Naive thymus-derived CD4-positive, alpha-beta T cell (primary cell): Measurements from ENCODE around the gene GPR26. TPM values are rescaled to one million over a fixed set of nuclear protein-coding genes. Genes with fewer than 3 reads are reported as not detected.

Source experiments
- ATAC-seq: fragments of 150-1000 bp; cut with Tn5 transposase; 2 replicates; pipeline ENCODE4 v1.10.0; 2021; ENCODE audit warnings: mild to moderate bottlenecking, moderate library complexity
- CTCF ChIA-PET: fragments of 350-600 bp; sonication (Branson Sonifier 250); formaldehyde crosslinking; loops from one replicate; lab custom pipeline; 2021; ENCODE audit warnings: antibody characterized with exemption; lab: Charles Lee
- POLR2A ChIA-PET: fragments of 350-600 bp; sonication (Branson Sonifier 250); formaldehyde crosslinking; loops from one replicate; lab custom pipeline; 2021; ENCODE audit warnings: antibody characterized with exemption, inconsistent platforms; lab: Charles Lee
- DNase-seq, 9 donors: peaks; one replicate each; pipeline versions ENCODE4 v3.0.0 to v3.0.0-alpha.2; 2020 to 2022; ENCODE audit warnings: mixed read lengths in 1 of 9
- H3K27ac ChIP-seq: one replicate; pipeline ENCODE4 v1.7.0; 2013; ENCODE audit warnings: mild to moderate bottlenecking, low read depth, low read length, moderate library complexity
- H3K27me3 ChIP-seq, 2 donors: one replicate each; pipeline ENCODE4 v1.7.0; 2013; ENCODE audit warnings: low read length in 2 of 2, mild to moderate bottlenecking in 2 of 2, moderate library complexity in 2 of 2; ENCODE audit not compliant: control insufficient read depth in 2 of 2, insufficient read depth in 2 of 2
- H3K36me3 ChIP-seq, 3 experiments: 1 replicate in 2 of 3; 2 replicates in 1 of 3; pipeline ENCODE4 v1.7.0; 2013; ENCODE audit warnings: low read length in 3 of 3, mild to moderate bottlenecking in 3 of 3, moderate library complexity in 1 of 3; ENCODE audit not compliant: insufficient read depth in 3 of 3, control insufficient read depth in 2 of 3
- H3K4me1 ChIP-seq, 2 donors: one replicate each; pipeline ENCODE4 v1.7.0; 2013; ENCODE audit warnings: low read length in 2 of 2, mild to moderate bottlenecking in 2 of 2, moderate library complexity in 1 of 2; ENCODE audit not compliant: control insufficient read depth in 2 of 2, insufficient read depth in 2 of 2
- H3K4me3 ChIP-seq: 2 replicates; pipeline ENCODE4 v1.7.0; 2013; ENCODE audit warnings: mild to moderate bottlenecking, low read length
- H3K9me3 ChIP-seq, 3 experiments: 1 replicate in 2 of 3; 2 replicates in 1 of 3; pipeline ENCODE4 v1.7.0; 2013; ENCODE audit warnings: low read length in 3 of 3; ENCODE audit not compliant: control insufficient read depth in 2 of 3
- H3K27ac Mint-ChIP-seq, 9 donors: one replicate each; pipeline ENCODE4 v1.8.0; 2020 to 2022; ENCODE audit warnings: mixed read lengths in 9 of 9, mild to moderate bottlenecking in 8 of 9, moderate library complexity in 5 of 9, inconsistent platforms in 2 of 9
- H3K27me3 Mint-ChIP-seq, 5 donors: one replicate each; pipeline ENCODE4 v1.8.0; 2021 to 2022; ENCODE audit warnings: mixed read lengths in 5 of 5, mild to moderate bottlenecking in 1 of 5
- H3K36me3 Mint-ChIP-seq, 5 donors: one replicate each; pipeline ENCODE4 v1.8.0; 2020 to 2022; ENCODE audit warnings: mixed read lengths in 5 of 5, mild to moderate bottlenecking in 3 of 5, inconsistent platforms in 1 of 5
- H3K4me1 Mint-ChIP-seq, 7 donors: one replicate each; pipeline ENCODE4 v1.8.0; 2020 to 2022; ENCODE audit warnings: mixed read lengths in 7 of 7, mild to moderate bottlenecking in 3 of 7, inconsistent platforms in 1 of 7
- H3K4me3 Mint-ChIP-seq, 10 donors: one replicate each; pipeline ENCODE4 v1.8.0; 2020 to 2022; ENCODE audit warnings: mild to moderate bottlenecking in 10 of 10, mixed read lengths in 10 of 10, moderate library complexity in 6 of 10, inconsistent platforms in 2 of 10
- H3K9me3 Mint-ChIP-seq, 11 donors: one replicate each; pipeline ENCODE4 v1.8.0; 2020 to 2022; ENCODE audit warnings: mixed read lengths in 11 of 11, mild to moderate bottlenecking in 4 of 11, inconsistent platforms in 1 of 11, moderate library complexity in 1 of 11
- intact Hi-C, 2 donors: fragments of 100-400 bp; cut with micrococcal nuclease; formaldehyde crosslinking; loops; one replicate each; pipeline ENCODE4 v1.15.1; 2023
- polyA plus RNA-seq, 2 donors: library from polyadenylated mRNA; unstranded; fragments of 300-500 nt; fragmentation: Illumina TruSeq; gene quantifications; one replicate each; pipeline ENCODE4 v1.2.3, GENCODE V29; 2021
- total RNA-seq, 6 experiments: library from RNA in 5 of 6; stranded (reverse) in 5 of 6; gene quantifications; 1 replicate in 5 of 6; 2 replicates in 1 of 6; pipeline ENCODE4 v1.2.3 and lab custom pipeline; 2021 to 2026

Gene GPR26
- total and polyA plus RNA-seq, 7 experiments from 2014 or later, result not detected

DNA sequence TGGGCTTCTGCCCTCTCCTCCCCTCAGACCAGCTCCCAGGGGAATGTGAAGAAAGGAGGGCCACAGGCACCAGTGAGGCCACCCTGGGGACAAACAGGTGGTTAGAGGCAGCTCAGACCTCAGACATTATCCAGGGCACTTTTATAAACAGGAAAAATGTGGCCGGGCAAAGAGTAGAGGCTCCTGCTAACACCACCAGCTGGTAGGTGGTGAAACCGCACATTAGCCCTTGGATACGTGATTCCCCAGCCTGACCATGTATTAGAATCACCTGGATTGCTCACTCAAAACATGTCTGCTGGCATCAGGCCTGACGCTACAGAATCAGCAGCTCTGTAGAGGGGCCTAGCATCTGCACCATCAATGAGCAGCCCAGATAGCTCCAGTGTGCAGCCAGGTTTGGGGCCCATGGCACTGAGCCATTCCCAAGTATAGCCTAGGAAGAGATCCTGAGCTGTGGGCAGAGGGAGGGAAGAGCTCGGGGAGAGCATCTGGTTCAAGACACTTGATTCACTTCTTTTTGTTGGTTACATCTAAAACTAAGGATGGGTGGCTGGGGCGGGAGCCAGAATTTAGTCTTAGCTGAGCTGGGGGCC is 37.1 kb downstream of the GPR26 start:
- Histone ChIP-seq H3K9me3 (no peaks in the 10 kb centered on the region), H3K4me1 (no peaks in the 10 kb centered on the region), H3K4me3 (no peak overlapping the region), H3K36me3 (no peaks in the 10 kb centered on the region), H3K27ac (no peak overlapping the region), H3K27me3 (no peaks in the 10 kb centered on the region)
- DNase-seq (no peak), ATAC-seq (no peak)
- intact Hi-C loops, result no loop called here
- peaks cover 0 to 35% (median 11%) of the 10 kb centered on the region in 5 donors for H3K27me3 Mint-ChIP-seq
- H3K9me3 Mint-ChIP-seq, result no peaks in the 10 kb centered on the region
- no peak overlapping the region for H3K4me3 Mint-ChIP-seq
- no peaks in the 10 kb centered on the region for H3K4me1 Mint-ChIP-seq
- no peaks in the 10 kb centered on the region for H3K36me3 Mint-ChIP-seq
- H3K27ac Mint-ChIP-seq, result no peak overlapping the region
- ChIA-PET CTCF (no interaction called here), POLR2A (no interaction called here)

- ATAC-seq (no peak), DNase-seq (no peak)
- Histone ChIP-seq H3K9me3 (no peaks in the 10 kb centered on the region), H3K4me3 (no peak overlapping the region), H3K4me1 (no peaks in the 10 kb centered on the region), H3K27ac (no peak overlapping the region), H3K36me3 (no peaks in the 10 kb centered on the region), H3K27me3 (no peaks in the 10 kb centered on the region)
- intact Hi-C loops, result no loop called here
- ChIA-PET POLR2A (no interaction called here), CTCF (no interaction called here)
- H3K9me3 Mint-ChIP-seq, result peaks cover 0 to 1% (median 0%) of the 10 kb centered on the region in 11 donors
- H3K27me3 Mint-ChIP-seq, result peaks cover 0 to 42% (median 12%) of the 10 kb centered on the region in 5 donors
- no peak overlapping the region for H3K4me3 Mint-ChIP-seq
- no peak overlapping the region for H3K27ac Mint-ChIP-seq
- peaks cover 0 to 3% (median 0%) of the 10 kb centered on the region in 7 donors for H3K4me1 Mint-ChIP-seq
- no peaks in the 10 kb centered on the region for H3K36me3 Mint-ChIP-seq
These were observed 37.9 kb downstream of the GPR26 start for GRCh38 chr10:123704076-123704475.

DNA sequence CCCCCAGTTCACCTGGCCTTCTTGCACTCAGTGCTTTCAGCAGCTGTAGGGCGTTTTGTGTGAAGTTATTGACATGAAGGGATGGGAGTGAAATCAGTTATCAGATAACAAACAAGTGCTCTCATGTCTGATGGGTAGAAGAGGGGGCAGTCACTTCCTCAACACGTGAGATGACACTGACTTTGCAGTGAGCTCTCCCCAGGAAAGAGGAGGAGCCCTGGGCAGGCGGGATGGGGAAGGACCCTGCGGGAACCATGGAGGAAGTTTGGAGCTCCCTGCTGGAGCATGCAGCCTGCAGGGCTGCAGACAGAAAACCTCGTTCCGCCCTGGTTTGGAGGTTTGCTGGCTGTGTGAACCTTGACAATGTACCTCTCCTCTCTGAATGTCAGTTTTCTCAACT is 38.7 kb downstream of the GPR26 start:
- Histone ChIP-seq H3K4me1 (no peaks in the 10 kb centered on the region), H3K36me3 (no peaks in the 10 kb centered on the region), H3K27ac (no peak overlapping the region), H3K4me3 (no peak overlapping the region), H3K27me3 (no peaks in the 10 kb centered on the region), H3K9me3 (no peaks in the 10 kb centered on the region)
- H3K4me1 Mint-ChIP-seq, result peaks cover 0 to 3% (median 0%) of the 10 kb centered on the region in 7 donors
- DNase-seq (no peak), ATAC-seq (no peak)
- H3K27ac Mint-ChIP-seq, result no peak overlapping the region
- H3K9me3 Mint-ChIP-seq, result peaks cover 0 to 1% (median 0%) of the 10 kb centered on the region in 11 donors
- ChIA-PET POLR2A (no interaction called here), CTCF (no interaction called here)
- no peak overlapping the region for H3K4me3 Mint-ChIP-seq
- intact Hi-C loops, result no loop called here
- H3K27me3 Mint-ChIP-seq, result peaks cover 0 to 39% (median 12%) of the 10 kb centered on the region in 5 donors
- no peaks in the 10 kb centered on the region for H3K36me3 Mint-ChIP-seq

DNA sequence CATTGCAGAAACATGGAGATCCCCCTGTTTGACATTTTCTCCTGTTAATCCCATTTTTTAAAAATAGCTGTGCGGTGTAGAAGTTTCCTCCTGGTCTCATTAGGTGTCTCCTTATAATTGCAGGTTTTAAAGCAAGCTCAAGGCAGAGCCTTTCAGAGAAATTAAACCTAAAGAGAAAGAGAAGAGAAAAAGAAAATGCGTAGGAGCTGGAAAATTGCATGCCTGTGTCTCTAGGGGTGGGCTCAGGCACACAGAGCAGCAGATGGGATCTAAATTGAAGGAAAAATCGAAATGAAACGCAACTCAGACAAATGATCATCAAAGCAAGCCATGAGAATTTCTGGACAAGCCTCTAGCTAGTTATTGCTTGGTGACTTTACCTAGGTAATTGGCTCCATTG is 40.1 kb downstream of the GPR26 start:
- Mint-ChIP-seq H3K4me3 (no peak overlapping the region), H3K4me1 (peaks cover 0 to 3% (median 0%) of the 10 kb centered on the region in 7 donors), H3K9me3 (peaks cover 0 to 1% (median 0%) of the 10 kb centered on the region in 11 donors), H3K27ac (no peak overlapping the region), H3K36me3 (no peaks in the 10 kb centered on the region), H3K27me3 (peaks cover 0 to 44% (median 12%) of the 10 kb centered on the region in 5 donors)
- Histone ChIP-seq H3K4me1 (no peaks in the 10 kb centered on the region), H3K27ac (no peak overlapping the region), H3K36me3 (no peaks in the 10 kb centered on the region), H3K4me3 (no peak overlapping the region), H3K9me3 (no peaks in the 10 kb centered on the region), H3K27me3 (no peaks in the 10 kb centered on the region)
- CTCF ChIA-PET, result no interaction called here
- intact Hi-C loops, result no loop called here
- ATAC-seq (no peak), DNase-seq (no peak)
- POLR2A ChIA-PET, result no interaction called here

GRCh38 chr10:123715546-123715945 is 49.4 kb downstream of the GPR26 start:
- Mint-ChIP-seq H3K9me3 (peaks cover 0 to 13% (median 0%) of the 10 kb centered on the region in 11 donors), H3K27ac (no peak overlapping the region), H3K36me3 (peaks cover 0 to under 1% (median 0%) of the 10 kb centered on the region in 5 donors), H3K4me3 (no peak overlapping the region), H3K27me3 (peaks cover 0 to 23% (median 10%) of the 10 kb centered on the region in 5 donors), H3K4me1 (no peaks in the 10 kb centered on the region)
- H3K36me3 ChIP-seq, result no peaks in the 10 kb centered on the region
- intact Hi-C loops, result no loop called here
- H3K4me3 ChIP-seq, result no peak overlapping the region
- POLR2A ChIA-PET, result no interaction called here
- CTCF ChIA-PET, result no interaction called here
- no peaks in the 10 kb centered on the region for H3K9me3 ChIP-seq
- no peak overlapping the region for H3K27ac ChIP-seq
- DNase-seq (no peak), ATAC-seq (no peak)
- no peaks in the 10 kb centered on the region for H3K27me3 ChIP-seq
- no peaks in the 10 kb centered on the region for H3K4me1 ChIP-seq

DNA sequence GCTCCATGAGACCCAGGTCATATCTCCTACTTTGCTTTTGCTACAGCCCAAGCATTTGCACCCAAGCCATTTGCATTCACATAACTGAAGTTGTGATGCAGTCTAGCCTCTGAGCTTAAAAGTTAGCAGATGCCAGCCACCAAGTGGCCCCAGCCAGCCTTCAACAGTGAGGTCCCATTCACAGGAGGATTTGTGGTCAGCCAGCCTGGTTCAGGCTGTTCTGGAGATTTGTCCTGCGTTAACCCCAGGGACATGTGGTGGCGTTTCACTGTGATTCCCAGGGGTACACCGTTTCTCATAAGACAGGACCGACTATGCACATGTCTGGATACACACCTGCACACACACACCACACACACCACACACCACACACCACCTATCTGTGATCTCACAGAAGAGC is 51.2 kb downstream of the GPR26 start:
- CTCF ChIA-PET, result no interaction called here
- ATAC-seq (no peak), DNase-seq (no peak)
- no peaks in the 10 kb centered on the region for H3K4me1 ChIP-seq
- Mint-ChIP-seq H3K4me1 (no peaks in the 10 kb centered on the region), H3K27me3 (peaks cover 0 to 32% (median 18%) of the 10 kb centered on the region in 5 donors), H3K36me3 (peaks cover 0 to 4% (median 0%) of the 10 kb centered on the region in 5 donors), H3K9me3 (peaks cover 0 to 13% (median 1%) of the 10 kb centered on the region in 11 donors), H3K4me3 (no peak overlapping the region), H3K27ac (peak overlapping the region in 1 of 9 donors; percentile 16)
- no peak overlapping the region for H3K4me3 ChIP-seq
- no peaks in the 10 kb centered on the region for H3K27me3 ChIP-seq
- H3K36me3 ChIP-seq, result no peaks in the 10 kb centered on the region
- H3K27ac ChIP-seq, result no peak overlapping the region
- no peaks in the 10 kb centered on the region for H3K9me3 ChIP-seq
- POLR2A ChIA-PET, result no interaction called here
- intact Hi-C loops, result no loop called here

DNA sequence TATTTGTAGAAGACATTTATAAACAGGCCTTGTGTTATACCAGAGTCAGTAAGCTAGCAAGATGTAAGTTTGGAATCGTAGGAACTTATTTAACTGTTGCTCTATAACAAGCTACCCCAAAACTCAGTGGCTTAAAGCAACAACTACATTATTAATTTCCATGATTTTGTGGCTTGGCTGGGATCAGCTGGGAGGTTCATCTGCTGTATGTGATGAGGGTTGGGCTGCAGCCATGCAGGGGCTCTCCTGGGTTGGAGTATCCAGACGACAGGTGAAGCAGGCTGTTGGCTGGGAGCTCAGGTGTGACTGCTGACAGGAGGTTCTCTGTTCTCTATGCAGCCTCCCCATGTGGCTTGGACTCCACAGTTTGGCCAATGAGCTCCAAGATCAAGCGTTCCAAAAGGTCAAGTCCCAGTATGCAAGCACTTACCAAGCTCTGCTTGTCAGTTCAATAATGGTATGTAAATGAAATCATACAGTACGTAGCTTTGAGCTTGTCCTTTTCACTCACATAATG is 52.4 kb downstream of the GPR26 start:
- ATAC-seq (no peak), DNase-seq (no peak)
- no peaks in the 10 kb centered on the region for H3K4me1 ChIP-seq
- H3K4me3 ChIP-seq, result no peak overlapping the region
- H3K9me3 ChIP-seq, result no peaks in the 10 kb centered on the region
- Mint-ChIP-seq H3K27ac (no peak overlapping the region), H3K36me3 (peaks cover 0 to 4% (median 0%) of the 10 kb centered on the region in 5 donors), H3K9me3 (peaks cover 0 to 10% (median 0%) of the 10 kb centered on the region in 11 donors), H3K4me3 (no peak overlapping the region), H3K27me3 (peaks cover 0 to 32% (median 18%) of the 10 kb centered on the region in 5 donors), H3K4me1 (no peaks in the 10 kb centered on the region)
- ChIA-PET POLR2A (no interaction called here), CTCF (no interaction called here)
- H3K27ac ChIP-seq, result no peak overlapping the region
- H3K36me3 ChIP-seq, result no peaks in the 10 kb centered on the region
- H3K27me3 ChIP-seq, result no peaks in the 10 kb centered on the region
- intact Hi-C loops, result no loop called here
